HG02642 (cell line): Measurements from ENCODE around the gene RIPK3.
"Not testable (repeated sequence)": the region's sequence is repeated elsewhere in the genome, so short reads cannot be mapped to it uniquely, and the experiment has no call there.

Source experiments
- ATAC-seq: cut with Tn5 transposase; IDR thresholded peaks from one replicate; pipeline ENCODE4 v1.9.1; 2021; ENCODE audit warnings: mild to moderate bottlenecking; ENCODE audit not compliant: unreplicated experiment, poor library complexity

RIPK3 gene

DNA sequence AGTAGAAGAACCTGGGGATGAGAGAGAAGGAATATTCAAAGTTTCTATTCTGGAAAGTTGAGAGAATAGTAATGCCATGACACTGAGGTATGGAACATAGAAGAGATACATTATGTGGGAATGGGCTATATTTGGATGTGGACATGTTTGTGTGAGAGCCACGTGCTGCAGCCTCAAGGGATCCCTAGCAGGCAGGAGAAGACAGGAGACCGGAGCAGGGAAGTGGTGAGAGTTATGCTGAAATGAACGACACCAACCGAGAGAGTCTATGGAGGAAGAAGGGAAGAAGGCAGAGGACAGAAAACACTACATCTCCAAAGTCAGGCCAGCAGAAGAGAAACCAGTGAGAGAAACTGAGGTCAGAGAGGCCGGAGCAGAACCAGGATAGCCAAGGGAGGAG lies 10.0 kb upstream of the RIPK3 start:
- no peak for ATAC-seq

GRCh38 chr14:24348186-24348585 lies 8.4 kb upstream of the RIPK3 start:
- ATAC-seq, result no peak

DNA sequence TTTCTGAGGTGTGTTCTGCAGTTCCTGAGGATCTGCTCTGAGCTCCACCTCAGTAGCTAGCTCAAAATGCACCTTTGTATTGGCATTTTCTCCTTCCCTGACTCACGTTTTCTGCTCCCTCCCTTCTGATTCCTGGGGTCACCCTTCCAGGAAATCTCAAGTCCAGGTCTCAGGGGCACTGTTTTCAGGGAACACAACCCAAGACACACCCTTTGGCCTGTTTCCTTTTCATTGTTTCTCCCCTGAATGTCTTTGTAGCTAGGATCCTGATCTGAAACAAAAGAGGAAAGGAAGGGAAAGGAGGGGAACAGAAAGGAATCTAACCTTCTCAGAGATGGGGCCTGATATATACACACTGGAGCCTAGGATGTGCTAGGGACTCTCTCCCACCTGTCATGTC lies 7.3 kb upstream of the RIPK3 start:
- ATAC-seq, result no peak

DNA sequence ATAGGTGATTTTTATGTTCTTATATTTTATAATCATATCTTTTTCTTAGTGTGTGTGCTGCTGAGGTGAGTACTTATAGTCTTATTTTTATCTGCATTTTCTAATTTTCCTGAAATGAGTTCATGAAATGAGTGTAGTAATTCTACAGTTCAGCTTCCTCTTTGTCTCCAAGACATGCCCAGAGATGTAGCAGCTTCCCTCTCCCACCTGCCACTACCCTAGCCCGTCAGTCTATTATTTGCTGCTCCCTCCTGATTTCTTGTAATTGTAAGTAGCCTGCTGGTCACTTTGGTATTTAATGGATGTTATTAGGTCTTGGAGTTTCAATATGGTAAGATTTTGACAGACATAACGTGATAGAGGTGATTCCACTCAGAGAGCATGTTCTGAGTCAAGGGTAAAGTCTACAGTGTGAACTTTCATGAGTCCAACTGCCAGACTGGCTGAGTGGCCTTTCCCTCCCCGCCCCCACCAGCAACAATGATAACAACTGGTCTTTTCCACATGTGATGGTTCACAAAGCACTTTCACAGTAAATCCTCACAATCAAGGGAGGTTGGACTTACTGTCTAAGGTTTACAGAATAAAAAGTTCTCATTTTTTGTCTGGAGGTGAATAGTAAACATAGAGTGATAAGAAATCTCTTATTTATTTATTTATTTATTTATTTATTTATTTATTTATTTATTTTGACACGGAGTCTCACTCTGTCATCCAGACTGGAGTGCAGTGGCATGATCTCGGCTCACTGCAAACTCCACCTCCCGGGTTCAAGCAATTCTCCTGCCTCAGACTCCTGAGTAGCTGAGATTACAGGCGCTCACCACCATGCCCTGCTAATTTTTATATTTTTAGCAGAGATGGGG lies 4.2 kb upstream of the RIPK3 start:
- ATAC-seq, result no peak

GRCh38 chr14:24342889-24343288 lies 3.1 kb upstream of the RIPK3 start:
- ATAC-seq, result no peak

DNA sequence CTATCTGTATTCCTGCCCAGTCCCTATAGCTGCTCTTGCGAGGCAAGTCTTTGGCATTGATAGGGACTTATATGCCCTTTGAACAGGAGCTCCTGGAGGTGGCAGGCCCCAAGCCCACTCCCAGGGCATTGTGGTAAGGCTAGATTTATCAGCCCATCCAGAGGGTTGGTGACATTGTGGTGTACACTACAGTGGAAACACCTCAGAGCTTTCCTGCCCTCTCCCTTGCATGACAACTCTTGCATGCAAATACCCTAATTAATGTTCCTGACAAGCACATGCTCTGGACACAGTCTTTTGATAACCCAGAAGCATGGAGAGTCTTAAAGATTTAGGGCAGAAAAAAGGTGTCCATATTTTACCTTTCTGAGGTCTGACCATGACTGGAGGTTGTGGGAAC lies 815 bp upstream of the RIPK3 start:
- no peak for ATAC-seq

DNA sequence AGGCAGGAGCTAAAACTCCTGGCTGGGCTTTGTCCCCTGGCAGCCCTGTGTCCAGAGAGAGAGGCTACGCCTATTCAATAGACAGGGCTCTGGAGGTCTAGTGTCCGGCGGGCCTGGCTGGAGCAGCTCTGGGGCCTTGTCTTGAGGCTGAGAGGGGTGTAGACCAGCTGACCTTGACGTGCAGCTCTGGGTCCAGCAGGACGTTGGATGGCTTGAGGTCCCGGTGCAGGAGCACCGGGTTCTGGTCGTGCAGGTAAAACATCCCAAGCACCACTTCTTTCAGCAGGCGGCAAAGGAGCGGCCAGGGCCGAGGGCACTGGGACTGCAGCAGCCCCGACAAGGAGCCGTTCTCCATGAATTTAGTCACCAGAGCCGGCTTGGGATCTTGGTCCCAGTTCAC lies 948 bp downstream of the RIPK3 start:
- ATAC-seq, result no peak

DNA sequence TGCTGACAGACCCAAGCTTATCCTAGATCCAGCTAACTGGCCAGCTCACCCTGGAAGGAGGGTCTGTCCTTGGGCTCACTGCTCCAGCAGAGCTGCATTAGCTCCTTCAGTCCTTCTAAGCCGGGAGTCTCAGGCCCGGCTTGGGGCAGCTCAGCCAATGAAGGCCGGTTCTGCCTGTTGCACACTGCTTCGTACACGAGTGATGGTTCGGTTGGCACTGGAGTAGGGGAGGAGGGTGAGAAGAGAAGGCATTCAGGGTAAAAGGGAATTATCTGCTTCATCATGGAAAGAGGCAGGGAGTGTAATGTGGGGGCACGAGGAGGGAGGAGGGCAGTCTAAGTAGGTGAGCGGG lies 2.0 kb downstream of the RIPK3 start:
- ATAC-seq, result no peak

DNA sequence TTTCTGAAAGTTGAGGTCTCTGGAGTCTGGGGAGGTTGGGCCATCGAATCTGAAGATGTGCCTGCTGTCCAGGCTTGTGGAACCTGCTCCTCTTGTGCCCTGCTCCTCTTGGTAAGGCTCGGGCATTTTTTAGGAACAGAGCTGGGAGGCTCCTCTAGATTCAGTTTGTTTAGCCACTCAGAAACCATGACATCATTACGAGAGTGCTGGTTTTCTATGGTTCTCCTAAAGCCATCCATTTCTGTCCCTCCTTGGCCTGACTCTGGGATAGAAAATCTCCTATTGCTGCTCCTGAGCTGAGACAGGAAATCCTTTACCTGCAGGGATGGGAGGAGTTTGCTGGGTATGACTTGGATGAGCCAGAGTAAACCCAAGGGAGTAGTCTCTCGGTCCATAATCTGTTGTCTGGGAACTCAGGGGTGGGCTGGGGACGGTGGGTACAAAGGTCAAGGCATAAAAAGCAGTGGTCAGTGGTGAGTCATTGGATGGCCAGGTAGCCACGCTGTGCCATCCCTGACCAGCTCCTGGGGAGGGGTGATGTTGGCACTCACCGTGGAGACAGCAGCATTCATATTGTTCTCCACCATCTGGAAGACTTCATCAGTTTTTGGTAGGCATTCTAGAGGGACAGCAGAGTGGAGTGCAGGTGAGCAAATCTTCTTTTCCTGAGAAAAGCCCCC lies 2.5 kb downstream of the RIPK3 start:
- ATAC-seq, result no peak

GRCh38 chr14:24335461-24336171 lies 4.2 kb downstream of the RIPK3 start:
- no peak for ATAC-seq

GRCh38 chr14:24334431-24335291 lies 5.1 kb downstream of the RIPK3 start, which contains the start of gene ADCY4:
Gene ADCY4, minus strand, starts transcription at chr14:24335071. Its CDS starts 419 bp downstream, at chr14:24334652.
- ATAC-seq, result no peak

DNA sequence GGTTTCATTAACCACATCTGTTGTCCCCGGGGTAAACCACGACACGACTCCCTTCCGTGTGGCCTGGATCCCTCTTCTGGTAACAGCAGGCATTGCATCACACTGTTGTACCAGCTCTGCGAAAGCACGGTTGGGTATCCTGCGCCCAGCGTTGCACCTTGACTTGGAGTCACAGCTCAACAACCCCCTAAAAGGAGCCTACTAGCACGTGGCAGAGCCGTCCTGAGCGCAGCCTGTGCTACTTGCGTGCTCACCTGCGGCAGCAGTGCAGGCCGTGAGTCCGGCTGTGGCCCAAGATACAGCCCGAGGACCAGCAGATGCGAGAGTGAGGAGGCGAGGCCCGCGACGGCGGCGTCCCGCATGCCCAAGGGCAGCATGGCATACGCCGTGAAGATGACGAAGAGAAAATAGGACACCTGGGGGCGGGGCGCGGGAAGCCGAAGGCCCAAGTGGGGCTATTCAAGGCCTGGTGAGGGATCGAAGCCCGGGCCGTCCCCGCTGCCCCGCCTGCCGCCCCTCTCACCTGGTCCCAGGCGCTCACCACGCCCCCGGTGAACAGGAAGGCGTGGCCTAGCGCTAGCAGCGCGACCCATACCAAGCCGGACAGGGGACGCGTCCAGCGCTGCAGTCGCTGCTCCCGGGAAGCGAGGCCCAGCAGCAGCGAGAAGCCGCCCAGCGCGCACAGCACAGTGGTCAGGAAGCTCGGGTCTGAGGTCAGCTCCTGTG lies 7.4 kb downstream of the RIPK3 start:
- ATAC-seq, result peak; percentile 85

DNA sequence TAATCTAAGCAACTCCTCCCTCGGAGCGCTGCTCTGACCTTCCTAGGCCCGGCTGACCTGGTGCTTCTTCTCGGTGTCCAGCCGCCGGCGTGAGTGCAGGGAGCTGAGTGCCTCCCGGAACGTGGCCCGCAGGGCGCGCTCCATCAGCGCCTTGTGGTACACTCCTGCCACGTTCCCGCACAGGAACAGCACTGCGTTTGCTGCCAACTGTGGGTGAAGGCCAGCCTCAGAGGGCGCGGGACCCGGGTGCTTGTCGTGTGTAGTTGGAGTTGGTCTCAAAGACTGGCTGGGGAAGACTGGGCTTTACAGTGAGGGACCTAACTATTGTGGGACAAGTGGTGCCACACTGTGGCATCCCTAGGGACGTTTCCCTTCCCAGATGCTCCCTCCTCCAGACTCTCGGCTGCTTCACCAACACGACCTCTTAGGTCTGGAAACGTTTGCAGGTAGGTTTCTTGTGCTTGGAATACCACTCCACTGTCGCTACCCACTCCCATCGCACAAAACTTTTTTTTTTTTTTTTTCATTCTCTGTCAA lies 8.0 kb downstream of the RIPK3 start:
- no peak for ATAC-seq

GRCh38 chr14:24330973-24331674 lies 8.7 kb downstream of the RIPK3 start:
- ATAC-seq, result no peak

- ATAC-seq, result no peak
These were observed 10.1 kb downstream of the RIPK3 start for GRCh38 chr14:24329736-24330135.

GRCh38 chr14:24329073-24329663 lies 10.6 kb downstream of the RIPK3 start:
- ATAC-seq, result no peak

DNA sequence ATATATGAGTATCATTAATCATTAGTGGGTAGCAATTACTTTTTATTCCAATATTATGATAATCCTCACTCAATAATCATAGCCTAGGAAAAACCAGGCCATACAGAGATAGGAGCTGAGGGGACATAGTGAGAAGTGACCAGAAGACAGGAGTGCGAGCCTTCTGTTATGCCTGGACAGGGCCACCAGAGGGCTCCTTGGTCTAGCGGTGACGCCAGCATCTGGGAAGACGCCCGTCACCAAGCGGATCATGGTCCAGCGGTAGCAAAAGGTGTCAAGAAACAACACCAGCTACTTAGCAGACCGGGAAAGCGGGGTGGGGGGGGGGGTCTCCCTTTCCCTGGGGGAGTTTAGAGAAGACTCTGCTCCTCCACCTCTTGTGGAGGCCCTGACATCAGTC lies 11.9 kb downstream of the RIPK3 start:
- ATAC-seq, result not testable (repeated sequence)

DNA sequence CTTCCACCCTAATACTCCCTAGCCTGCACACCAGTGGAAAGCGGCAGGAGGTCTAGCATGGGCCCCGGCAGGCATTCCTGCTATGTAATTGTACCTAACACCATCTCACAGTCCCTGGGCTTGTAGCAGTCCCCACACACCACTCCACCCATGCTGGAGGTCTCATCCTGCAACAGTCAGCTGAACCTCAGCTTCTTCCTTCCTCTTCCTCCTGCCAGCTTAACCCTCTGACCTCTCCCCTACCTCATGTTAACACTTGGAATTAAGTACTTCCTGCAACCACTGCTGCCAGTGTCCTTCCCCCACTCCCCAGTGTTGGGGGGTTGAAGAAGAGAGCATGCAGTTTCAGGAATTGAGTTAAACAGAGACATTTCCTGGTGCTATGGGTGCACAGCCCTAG lies 12.5 kb downstream of the RIPK3 start:
- no peak for ATAC-seq
